Activated CD4-positive, alpha-beta T cell treated with anti-CD3 and anti-CD28 coated beads, Interleukin-2, amount 10 ng/mL, durations not matched to agents 24 days and 14 days (primary cell): ENCODE results near the gene OR2AG2. TPM values are rescaled to one million over a fixed set of nuclear protein-coding genes. Genes with fewer than 3 reads are reported as not detected.

Experiments
- DNase-seq: peaks from one replicate; pipeline ENCODE4 v3.0.0; 2022
- H3K27ac Mint-ChIP-seq: one replicate; pipeline ENCODE4 v1.8.0; 2022; ENCODE audit warnings: mild to moderate bottlenecking, mixed read lengths
- H3K27me3 Mint-ChIP-seq: one replicate; pipeline ENCODE4 v1.8.0; 2022; ENCODE audit warnings: mixed read lengths
- H3K36me3 Mint-ChIP-seq: one replicate; pipeline ENCODE4 v1.8.0; 2022; ENCODE audit warnings: low read depth, mild to moderate bottlenecking, mixed read lengths
- H3K4me1 Mint-ChIP-seq: one replicate; pipeline ENCODE4 v1.8.0; 2021; ENCODE audit warnings: mixed read lengths
- H3K4me3 Mint-ChIP-seq: one replicate; pipeline ENCODE4 v1.8.0; 2022; ENCODE audit warnings: mild to moderate bottlenecking, moderate library complexity, mixed read lengths
- H3K9me3 Mint-ChIP-seq: one replicate; pipeline ENCODE4 v1.8.0; 2021; ENCODE audit warnings: mixed read lengths
- intact Hi-C: fragments of 100-400 bp; cut with micrococcal nuclease; formaldehyde crosslinking; loops from one replicate; pipeline ENCODE4 v1.15.1; 2023
- total RNA-seq: library from RNA; stranded (reverse); gene quantifications from 2 replicates; pipeline ENCODE4 v1.2.3, GENCODE V29; 2022

The OR2AG2 gene
- total RNA-seq, 1 donor from 2014 or later, result 0.70 TPM

DNA sequence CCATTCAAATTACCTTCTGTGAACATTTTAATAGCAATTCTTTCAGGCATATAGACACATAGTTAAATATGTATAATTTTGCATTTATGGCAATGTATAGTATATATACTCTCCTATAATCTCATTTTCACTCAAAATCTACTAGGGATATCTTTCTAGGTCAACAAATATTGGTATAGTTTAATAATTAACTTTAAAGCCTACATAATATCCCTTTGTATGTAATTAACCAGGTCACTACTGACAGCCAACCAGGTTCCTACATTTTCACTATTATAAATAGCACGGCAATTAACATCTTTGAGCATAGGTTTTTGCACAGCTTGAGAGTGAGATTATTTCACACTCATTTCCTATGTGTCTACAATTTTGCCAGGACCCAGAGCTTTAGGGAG is 15.8 kb downstream of the OR2AG2 start:
- H3K9me3 Mint-ChIP-seq, result no peaks in the 10 kb centered on the region
- H3K27me3 Mint-ChIP-seq, result peaks cover 14% of the 10 kb centered on the region
- peaks cover 9% of the 10 kb centered on the region for H3K4me1 Mint-ChIP-seq
- no peaks in the 10 kb centered on the region for H3K36me3 Mint-ChIP-seq
- H3K27ac Mint-ChIP-seq, result no peak overlapping the region
- DNase-seq, result no peak
- intact Hi-C loops, result loop anchor here (1.0 to 5.0 kb wide), 2 partner anchors 10 to 224 kb away; no protein-coding TSS in a partner anchor
- no peak overlapping the region for H3K4me3 Mint-ChIP-seq

DNA sequence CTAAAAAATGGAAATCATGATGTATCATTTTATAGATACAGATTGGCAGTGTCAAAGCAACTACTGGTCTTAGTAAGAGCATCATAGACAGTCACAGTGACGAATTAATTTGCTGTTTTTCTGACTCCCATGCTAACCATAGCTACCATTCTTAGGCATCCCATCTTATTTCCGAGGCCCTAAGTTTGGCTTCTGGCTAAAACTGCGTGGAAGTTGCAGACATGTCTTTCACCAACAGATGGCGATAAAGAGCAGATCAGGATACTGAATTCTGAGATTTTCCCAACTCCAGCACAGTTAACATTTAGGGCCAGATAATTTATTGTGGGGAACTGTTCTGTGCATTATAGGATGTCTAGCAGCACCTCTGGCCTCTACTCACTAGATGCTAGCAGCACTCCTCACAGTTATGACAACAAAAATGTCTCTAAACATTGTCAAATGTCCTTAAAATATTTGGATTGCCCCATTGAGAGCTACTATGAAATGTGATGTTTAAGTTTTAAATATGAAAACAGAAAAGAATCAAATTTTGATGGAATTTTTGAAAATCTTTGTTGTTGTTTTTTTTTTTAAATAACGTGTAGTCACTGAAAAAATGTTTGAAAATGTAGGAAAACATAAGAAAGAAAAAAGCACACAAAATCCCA is 16.3 kb downstream of the OR2AG2 start:
- peaks cover 11% of the 10 kb centered on the region for H3K4me1 Mint-ChIP-seq
- H3K4me3 Mint-ChIP-seq, result no peak overlapping the region
- H3K9me3 Mint-ChIP-seq, result no peaks in the 10 kb centered on the region
- intact Hi-C loops, result loop anchor here (1.0 to 5.0 kb wide), 2 partner anchors 9 to 223 kb away; no protein-coding TSS in a partner anchor
- no peak overlapping the region for H3K27ac Mint-ChIP-seq
- H3K36me3 Mint-ChIP-seq, result no peaks in the 10 kb centered on the region
- peak; percentile 85 for DNase-seq
- H3K27me3 Mint-ChIP-seq, result peaks cover 10% of the 10 kb centered on the region

DNA sequence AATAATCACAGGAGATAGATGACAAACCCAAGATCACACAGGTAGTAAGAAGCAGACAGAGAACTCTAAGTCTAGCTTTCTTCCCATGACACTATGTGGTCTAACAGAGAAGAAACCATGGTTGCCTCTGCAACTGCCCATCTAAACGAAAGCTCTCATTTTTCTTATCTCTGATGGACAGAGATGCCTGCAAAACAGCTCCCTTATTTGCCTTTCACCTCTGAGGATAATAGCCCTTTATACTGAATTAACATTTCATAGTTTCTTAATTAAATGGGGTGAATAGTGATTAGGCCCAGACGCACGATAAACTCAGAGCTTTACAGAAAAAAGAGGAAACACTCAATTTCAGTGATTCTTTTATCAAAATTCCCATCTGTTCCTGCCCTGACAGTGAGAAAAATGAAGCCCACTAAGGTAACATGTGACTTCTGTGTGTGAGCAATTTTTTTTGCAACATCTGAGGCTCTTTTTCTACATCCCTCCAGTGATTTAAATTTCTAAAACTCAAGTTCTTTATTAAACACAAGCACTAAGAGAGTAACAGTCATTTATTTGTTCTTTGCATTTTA is 24.6 kb downstream of the OR2AG2 start:
- peaks cover 4% of the 10 kb centered on the region for H3K36me3 Mint-ChIP-seq
- no peak overlapping the region for H3K27ac Mint-ChIP-seq
- no peaks in the 10 kb centered on the region for H3K27me3 Mint-ChIP-seq
- H3K4me1 Mint-ChIP-seq, result peaks cover 26% of the 10 kb centered on the region
- intact Hi-C loops, result loop anchor here (2.0 to 5.0 kb wide), 3 partner anchors 140 to 510 kb away; partner anchors contain the start of genes CAVIN3 and CNGA4
- H3K4me3 Mint-ChIP-seq, result no peak overlapping the region
- H3K9me3 Mint-ChIP-seq, result no peaks in the 10 kb centered on the region
- DNase-seq, result peak; percentile 58

DNA sequence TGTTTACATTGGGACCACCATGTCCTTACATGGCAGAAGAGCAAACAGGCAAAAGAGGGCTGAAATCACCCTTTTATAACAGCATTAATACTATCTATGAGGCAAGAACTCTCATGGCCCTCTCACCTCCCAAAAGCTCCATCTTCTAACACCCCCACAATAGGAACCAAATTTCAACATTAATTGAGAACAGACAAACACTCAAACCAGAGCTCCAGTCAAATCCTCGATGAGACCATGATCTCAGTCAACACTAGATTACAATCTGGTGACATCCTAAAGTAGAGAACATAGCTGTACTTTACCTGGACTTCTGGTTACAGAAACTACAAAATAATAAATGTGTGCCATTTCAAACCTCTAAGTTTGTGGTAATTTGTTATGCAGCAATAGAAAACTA is 25.1 kb downstream of the OR2AG2 start:
- peaks cover 32% of the 10 kb centered on the region for H3K4me1 Mint-ChIP-seq
- no peak overlapping the region for H3K27ac Mint-ChIP-seq
- no peak for DNase-seq
- H3K9me3 Mint-ChIP-seq, result no peaks in the 10 kb centered on the region
- no peak overlapping the region for H3K4me3 Mint-ChIP-seq
- no peaks in the 10 kb centered on the region for H3K27me3 Mint-ChIP-seq
- peaks cover 4% of the 10 kb centered on the region for H3K36me3 Mint-ChIP-seq
- intact Hi-C loops, result loop anchor here (1.0 to 5.0 kb wide), 5 partner anchors 8 to 509 kb away; partner anchors contain the start of genes CAVIN3 and CNGA4

DNA sequence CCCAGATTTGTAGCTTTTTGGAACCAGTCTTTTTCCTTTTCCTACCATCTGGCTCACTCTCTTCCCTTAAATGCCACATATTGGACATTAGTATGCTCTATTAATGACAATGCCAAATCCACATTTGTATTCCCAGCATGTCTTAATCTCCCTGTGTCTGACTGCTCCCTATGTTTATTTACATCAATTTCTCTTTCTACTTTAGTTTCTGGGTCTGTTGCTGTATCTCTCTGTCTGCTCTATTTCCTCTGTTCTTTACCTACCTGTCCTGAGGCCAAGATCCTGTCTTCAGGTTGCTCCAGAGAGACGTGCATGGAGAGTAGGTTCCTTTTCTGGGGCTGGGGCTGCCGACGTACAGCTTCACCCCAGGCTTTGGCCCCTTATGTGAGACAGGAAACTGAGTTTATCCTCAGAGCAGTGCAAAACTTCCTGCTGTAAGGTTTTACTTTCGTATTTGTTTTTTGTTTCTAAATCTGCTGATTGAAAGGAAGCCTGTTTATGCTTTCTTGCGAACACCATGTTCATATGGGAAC is 25.6 kb downstream of the OR2AG2 start:
- Mint-ChIP-seq H3K4me1 (peaks cover 33% of the 10 kb centered on the region), H3K27ac (no peak overlapping the region), H3K27me3 (no peaks in the 10 kb centered on the region), H3K36me3 (peaks cover 4% of the 10 kb centered on the region), H3K4me3 (no peak overlapping the region), H3K9me3 (no peaks in the 10 kb centered on the region)
- intact Hi-C loops, result loop anchor here (1.0 to 5.0 kb wide), 5 partner anchors 8 to 509 kb away; partner anchors contain the start of genes CAVIN3 and CNGA4
- DNase-seq, result peak; percentile 87

DNA sequence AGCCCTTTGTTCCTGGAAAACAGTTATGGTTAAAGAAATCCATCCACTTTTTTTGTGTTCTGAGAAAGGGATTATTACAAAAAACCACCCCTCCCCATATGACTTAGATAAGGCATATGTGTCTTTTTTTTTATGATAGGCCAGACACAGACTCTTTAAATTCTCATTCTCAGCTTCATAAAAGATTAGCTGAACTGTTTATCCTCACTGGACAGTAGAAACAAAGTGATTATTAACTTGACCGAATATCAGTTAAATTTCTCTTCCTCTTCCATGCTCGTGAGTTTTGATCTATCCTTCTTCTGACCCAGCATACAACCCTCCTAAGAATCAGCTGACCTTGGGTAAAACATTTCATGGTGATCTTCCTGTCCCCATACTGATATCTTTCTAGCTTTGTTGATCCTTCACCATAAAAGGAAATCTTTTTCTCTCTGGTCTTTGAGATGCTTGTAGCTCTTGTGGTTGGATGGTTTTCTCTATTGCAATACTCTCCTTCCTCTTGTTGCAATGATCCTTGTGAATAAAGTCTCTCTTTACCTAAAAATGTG is 26.2 kb downstream of the OR2AG2 start:
- Mint-ChIP-seq H3K4me1 (peaks cover 35% of the 10 kb centered on the region), H3K4me3 (no peak overlapping the region), H3K27ac (no peak overlapping the region), H3K9me3 (no peaks in the 10 kb centered on the region), H3K27me3 (no peaks in the 10 kb centered on the region), H3K36me3 (peaks cover 7% of the 10 kb centered on the region)
- DNase-seq, result peak; percentile 60
- intact Hi-C loops, result loop anchor here (1.0 to 5.0 kb wide), 5 partner anchors 7 to 508 kb away; partner anchors contain the start of genes CAVIN3 and CNGA4

DNA sequence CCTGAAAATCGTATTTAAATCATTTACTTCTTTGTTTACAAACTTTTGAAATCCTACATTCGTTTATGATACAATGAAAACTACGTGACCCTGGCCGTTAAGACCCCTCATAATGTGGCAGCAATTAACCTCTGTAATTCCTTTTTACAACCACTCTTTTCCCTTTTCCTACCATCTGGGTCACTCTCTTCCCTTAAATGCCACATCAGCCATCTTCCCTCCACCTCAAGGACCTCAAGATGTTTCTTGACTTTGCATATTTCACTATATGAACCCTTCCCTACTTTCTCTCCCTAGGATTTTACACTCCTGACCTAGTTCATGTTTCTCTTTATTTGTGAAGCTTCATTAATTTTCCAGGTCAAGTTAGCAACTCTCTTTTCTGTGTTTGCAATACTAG is 26.8 kb downstream of the OR2AG2 start:
- intact Hi-C loops, result loop anchor here (5.0 kb wide), 2 partner anchors 423 to 508 kb away; partner anchors contain the start of genes CAVIN3 and CNGA4
- peaks cover 35% of the 10 kb centered on the region for H3K4me1 Mint-ChIP-seq
- DNase-seq, result peak; percentile 53
- no peak overlapping the region for H3K4me3 Mint-ChIP-seq
- H3K36me3 Mint-ChIP-seq, result peaks cover 7% of the 10 kb centered on the region
- H3K27me3 Mint-ChIP-seq, result no peaks in the 10 kb centered on the region
- no peaks in the 10 kb centered on the region for H3K9me3 Mint-ChIP-seq
- no peak overlapping the region for H3K27ac Mint-ChIP-seq

DNA sequence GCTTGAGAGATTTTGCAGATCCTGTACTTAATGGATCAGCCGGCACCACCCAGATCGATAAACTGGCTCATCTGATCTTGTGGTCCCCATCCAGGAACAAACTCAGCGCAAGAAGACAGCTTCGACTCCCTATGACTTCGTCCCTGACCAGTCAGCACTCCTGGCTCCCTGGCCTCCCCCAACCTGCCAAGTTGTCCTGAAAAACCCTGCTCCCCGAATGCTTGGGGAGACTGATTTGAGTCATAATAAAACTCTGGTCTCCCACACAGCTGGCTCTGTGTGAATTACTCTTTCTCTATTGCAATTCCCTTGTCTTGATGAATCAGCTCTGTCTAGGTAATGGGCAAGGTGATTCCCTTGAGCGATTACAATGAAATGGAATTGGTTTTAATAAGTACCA is 29.5 kb downstream of the OR2AG2 start:
- H3K27ac Mint-ChIP-seq, result peak overlapping the region; percentile 67
- intact Hi-C loops, result no loop called here
- no peak overlapping the region for H3K4me3 Mint-ChIP-seq
- peaks cover 21% of the 10 kb centered on the region for H3K36me3 Mint-ChIP-seq
- no peaks in the 10 kb centered on the region for H3K27me3 Mint-ChIP-seq
- no peaks in the 10 kb centered on the region for H3K9me3 Mint-ChIP-seq
- peak; percentile 72 for DNase-seq
- peaks cover 53% of the 10 kb centered on the region for H3K4me1 Mint-ChIP-seq

DNA sequence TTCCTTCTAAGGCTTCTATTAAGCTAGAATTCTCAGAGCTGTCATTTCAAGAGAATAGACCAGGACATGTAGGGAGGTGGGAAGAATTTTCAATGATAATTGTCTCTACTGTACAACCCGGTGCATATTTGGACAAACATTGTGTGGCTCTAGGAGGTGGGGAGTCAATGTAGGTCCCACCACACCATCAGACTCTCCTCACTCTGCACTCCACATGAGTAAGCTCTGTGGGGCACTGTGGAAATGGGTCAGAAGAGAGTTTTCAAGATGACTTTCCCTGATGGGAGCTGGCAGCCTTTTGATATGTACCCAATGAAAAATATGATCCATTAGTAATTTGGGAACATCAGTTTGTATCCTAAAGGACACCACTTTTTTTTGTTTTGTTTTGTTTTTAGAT is 33.2 kb downstream of the OR2AG2 start:
- DNase-seq, result no peak
- Mint-ChIP-seq H3K4me1 (peaks cover 79% of the 10 kb centered on the region), H3K36me3 (peaks cover 42% of the 10 kb centered on the region), H3K4me3 (no peak overlapping the region), H3K27ac (peak overlapping the region; percentile 25), H3K27me3 (no peaks in the 10 kb centered on the region), H3K9me3 (no peaks in the 10 kb centered on the region)
- intact Hi-C loops, result loop anchor here (1.0 to 5.0 kb wide), 3 partner anchors 8 to 189 kb away; partner anchors contain the start of gene ZNF215

DNA sequence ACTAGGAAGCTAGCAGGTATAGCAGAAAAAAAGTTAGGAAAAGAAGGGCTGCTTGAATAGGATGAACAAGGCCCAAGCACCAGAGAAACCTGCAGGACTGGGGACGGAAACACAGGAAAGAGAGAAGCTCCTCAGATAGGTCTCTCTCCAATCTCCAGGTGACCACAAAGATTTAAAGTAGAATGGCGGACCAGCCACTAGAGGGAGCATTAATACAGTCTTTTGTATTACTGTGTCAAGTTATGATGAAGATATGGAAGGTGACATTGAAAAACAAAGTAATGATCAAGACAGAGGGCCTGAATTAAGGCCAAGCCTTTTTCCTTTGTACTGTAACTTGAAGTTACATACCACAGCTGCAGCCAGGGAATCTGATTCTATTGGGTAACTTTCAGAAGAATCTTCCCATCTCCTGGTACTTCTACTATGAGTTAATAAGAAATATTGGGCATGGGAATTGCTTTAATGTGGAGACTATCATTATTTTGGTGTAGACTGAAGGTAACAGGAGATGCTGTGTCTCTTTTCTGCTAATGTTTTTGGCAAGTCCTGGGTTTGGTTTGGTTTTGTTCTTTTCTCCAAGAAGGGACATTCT is 33.8 kb downstream of the OR2AG2 start:
- H3K27ac Mint-ChIP-seq, result peak overlapping the region; percentile 45
- DNase-seq, result peak; percentile 91
- intact Hi-C loops, result loop anchor here (1.0 to 5.0 kb wide), 3 partner anchors 8 to 189 kb away; partner anchors contain the start of gene ZNF215
- peaks cover 47% of the 10 kb centered on the region for H3K36me3 Mint-ChIP-seq
- H3K4me3 Mint-ChIP-seq, result no peak overlapping the region
- H3K27me3 Mint-ChIP-seq, result no peaks in the 10 kb centered on the region
- H3K4me1 Mint-ChIP-seq, result peaks cover 80% of the 10 kb centered on the region
- H3K9me3 Mint-ChIP-seq, result no peaks in the 10 kb centered on the region

DNA sequence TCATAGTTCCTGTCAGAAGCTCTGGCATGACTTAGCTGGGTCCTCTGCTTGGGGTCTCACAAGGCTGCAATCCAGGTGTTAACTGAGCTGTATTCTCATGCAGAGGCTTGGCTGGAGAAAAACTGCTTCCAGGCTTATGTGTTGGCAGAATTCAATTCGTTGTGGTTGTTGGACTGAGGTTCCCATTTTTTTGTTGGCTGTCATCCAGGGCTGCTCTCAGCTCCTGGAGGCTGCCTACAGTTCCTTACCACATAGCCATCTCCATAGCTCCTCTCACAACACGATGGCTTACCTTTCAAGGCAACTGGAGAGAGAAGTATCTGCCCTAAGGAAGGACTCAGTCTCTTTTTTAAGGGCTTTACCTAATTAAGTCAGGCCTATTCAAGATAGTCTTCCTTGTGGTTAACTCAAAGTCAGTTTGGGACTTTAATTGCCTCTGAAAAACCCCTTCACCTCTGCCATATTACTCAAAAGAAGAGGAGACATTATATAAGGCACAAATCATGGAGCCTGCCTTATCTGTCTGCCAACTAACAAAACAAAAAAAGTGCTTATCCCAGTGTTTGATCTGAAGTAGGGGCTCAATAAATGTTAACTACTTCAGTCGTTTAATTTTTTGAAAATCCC is 35.2 kb downstream of the OR2AG2 start:
- intact Hi-C loops, result loop anchor here (5.0 kb wide), 1 partner anchor 191 kb away; the partner anchor contains the start of gene ZNF215
- H3K36me3 Mint-ChIP-seq, result peaks cover 53% of the 10 kb centered on the region
- H3K27ac Mint-ChIP-seq, result peak overlapping the region; percentile 34

DNA sequence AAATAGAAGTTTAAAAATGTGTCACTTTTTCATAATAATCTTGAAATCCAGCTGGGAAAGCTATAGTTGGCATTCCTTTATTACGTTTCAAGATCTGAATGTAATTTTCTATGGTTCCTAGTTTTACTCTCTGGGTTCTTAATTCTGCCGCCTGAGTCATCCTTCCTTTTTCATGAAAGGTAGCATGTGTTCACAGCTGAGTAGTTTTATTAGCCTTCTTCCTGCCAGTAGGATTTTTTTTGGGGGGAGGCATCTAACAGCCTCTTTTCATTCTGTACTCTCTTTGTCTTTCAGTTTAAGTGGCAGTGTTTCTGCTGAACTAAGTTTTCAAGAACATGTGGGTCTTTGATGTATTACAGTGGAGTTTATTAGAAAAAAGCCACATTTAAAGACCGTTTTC is 36.5 kb downstream of the OR2AG2 start:
- intact Hi-C loops, result loop anchor here (2.0 to 5.0 kb wide), 2 partner anchors 133 to 192 kb away; partner anchors contain the start of genes ILK, RRP8 and ZNF215
- Mint-ChIP-seq H3K4me1 (peaks cover 65% of the 10 kb centered on the region), H3K27me3 (no peaks in the 10 kb centered on the region), H3K36me3 (peaks cover 54% of the 10 kb centered on the region), H3K27ac (peak overlapping the region; percentile 25), H3K9me3 (no peaks in the 10 kb centered on the region), H3K4me3 (peak overlapping the region; percentile 15)
- DNase-seq, result peak; percentile 38

More for the DNA sequence above, 35.2 kb downstream of the OR2AG2 start:
- H3K4me3 Mint-ChIP-seq, result no peak overlapping the region
- no peaks in the 10 kb centered on the region for H3K9me3 Mint-ChIP-seq
- H3K27me3 Mint-ChIP-seq, result no peaks in the 10 kb centered on the region
- DNase-seq, result no peak
- H3K4me1 Mint-ChIP-seq, result peaks cover 68% of the 10 kb centered on the region

DNA sequence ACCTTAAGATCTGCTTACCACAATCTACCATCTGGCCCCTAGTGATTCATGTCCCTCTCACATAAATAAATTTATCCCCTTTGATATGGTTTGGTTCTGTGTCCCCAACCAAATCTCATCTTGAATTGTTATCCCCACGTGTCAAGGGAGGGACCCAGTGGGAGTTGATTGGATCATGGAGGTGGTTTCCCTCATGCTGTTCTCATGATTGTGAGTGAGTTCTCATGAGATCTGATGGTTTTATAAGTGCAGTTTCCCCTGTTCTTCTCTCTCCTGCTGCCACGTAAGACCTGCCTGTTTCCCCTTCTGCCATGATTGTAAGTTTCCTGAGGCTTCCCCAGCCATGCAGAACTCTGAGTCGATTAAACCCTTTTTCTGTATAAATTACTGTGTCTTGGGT is 37.2 kb downstream of the OR2AG2 start:
- Mint-ChIP-seq H3K36me3 (peaks cover 51% of the 10 kb centered on the region), H3K4me3 (peak overlapping the region; percentile 15), H3K4me1 (peaks cover 61% of the 10 kb centered on the region), H3K9me3 (no peaks in the 10 kb centered on the region), H3K27ac (no peak overlapping the region), H3K27me3 (no peaks in the 10 kb centered on the region)
- peak; percentile 29 for DNase-seq
- intact Hi-C loops, result loop anchor here (2.0 to 5.0 kb wide), 2 partner anchors 132 to 193 kb away; partner anchors contain the start of genes ILK, RRP8 and ZNF215
